BLaER1 treated with 17β-estradiol and CSF1 and Interleukin-3, amounts not matched to agents 10 nM and 100 nM (cell line): ENCODE results near the gene PACC1.
"Not testable (repeated sequence)": the region's sequence is repeated elsewhere in the genome, so short reads cannot be mapped to it uniquely, and the experiment has no call there.

Source experiments
- H3K27ac ChIP-seq, 11 experiments: shearing (Covaris generic); formaldehyde crosslinking; 2 replicates each; pipeline ENCODE4 v1.8.1; 2022
- H3K27me3 ChIP-seq, 11 experiments: shearing (Covaris generic); formaldehyde crosslinking; 2 replicates each; pipeline ENCODE4 v1.8.1; 2022
- H3K36me3 ChIP-seq, 11 experiments: shearing (Covaris generic); formaldehyde crosslinking; 2 replicates each; pipeline ENCODE4 v1.8.1; 2022
- H3K4me1 ChIP-seq, 10 experiments: shearing (Covaris generic); formaldehyde crosslinking; 2 replicates each; pipeline ENCODE4 v1.8.1; 2022
- H3K4me2 ChIP-seq, 11 experiments: shearing (Covaris generic); formaldehyde crosslinking; 2 replicates each; pipeline ENCODE4 v1.8.1; 2022
- H3K4me3 ChIP-seq, 10 experiments: shearing (Covaris generic); formaldehyde crosslinking; 2 replicates each; pipeline ENCODE4 v1.8.1; 2022
- H3K9ac ChIP-seq, 11 experiments: shearing (Covaris generic); formaldehyde crosslinking; 2 replicates each; pipeline ENCODE4 v1.8.1; 2022
- H3K9me3 ChIP-seq, 11 experiments: shearing (Covaris generic); formaldehyde crosslinking; replicated peaks in 1 of 11; 2 replicates each; pipeline ENCODE4 v1.8.1; 2022
- H4K20me1 ChIP-seq, 11 experiments: shearing (Covaris generic); formaldehyde crosslinking; 2 replicates each; pipeline ENCODE4 v1.8.1; 2022
- Cebpa-rat ChIP-seq, 11 experiments: shearing (Covaris generic); IDR thresholded peaks; 2 replicates each; pipeline ENCODE4 v1.8.1; 2022

PACC1 gene

DNA sequence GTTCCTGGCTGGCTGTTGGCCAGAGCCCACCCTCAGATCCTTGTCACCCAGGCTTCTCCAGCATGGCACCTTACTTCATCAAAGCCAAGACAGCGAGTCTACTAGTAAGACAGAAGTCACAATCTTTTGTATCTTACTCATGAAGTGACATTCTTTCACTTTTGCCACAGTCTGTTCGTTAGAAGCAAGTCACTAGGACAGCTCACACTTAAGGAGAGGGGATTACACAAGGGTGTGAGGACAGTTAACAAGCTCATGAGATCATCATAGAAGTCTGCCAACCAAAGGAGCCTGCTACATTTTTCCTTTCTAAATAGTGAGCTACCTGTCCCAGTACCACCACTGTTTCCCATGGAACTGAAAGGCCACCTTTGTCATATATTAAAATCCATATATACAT is 61.5 kb downstream of the PACC1 start:
- Histone ChIP-seq H3K4me1 (peaks cover 0 to 25% (median 6%) of the 10 kb centered on the region in 10 experiments; a peak in 14 of 20 replicates), H3K27me3 (no peaks in the 10 kb centered on the region), H4K20me1 (peaks cover 0 to 14% (median 0%) of the 10 kb centered on the region in 11 experiments; a peak in 6 of 22 replicates), H3K9me3 (no peaks in the 10 kb centered on the region; a peak in 1 of 22 replicates), H3K27ac (no peak overlapping the region), H3K4me2 (no peak overlapping the region), H3K36me3 (peaks cover 78 to 100% (median 91%) of the 10 kb centered on the region in 11 experiments), H3K9ac (no peak overlapping the region), H3K4me3 (no peak overlapping the region)
- no peak for TF ChIP-seq Cebpa-rat (IDR thresholded peaks at IDR 0.05)

DNA sequence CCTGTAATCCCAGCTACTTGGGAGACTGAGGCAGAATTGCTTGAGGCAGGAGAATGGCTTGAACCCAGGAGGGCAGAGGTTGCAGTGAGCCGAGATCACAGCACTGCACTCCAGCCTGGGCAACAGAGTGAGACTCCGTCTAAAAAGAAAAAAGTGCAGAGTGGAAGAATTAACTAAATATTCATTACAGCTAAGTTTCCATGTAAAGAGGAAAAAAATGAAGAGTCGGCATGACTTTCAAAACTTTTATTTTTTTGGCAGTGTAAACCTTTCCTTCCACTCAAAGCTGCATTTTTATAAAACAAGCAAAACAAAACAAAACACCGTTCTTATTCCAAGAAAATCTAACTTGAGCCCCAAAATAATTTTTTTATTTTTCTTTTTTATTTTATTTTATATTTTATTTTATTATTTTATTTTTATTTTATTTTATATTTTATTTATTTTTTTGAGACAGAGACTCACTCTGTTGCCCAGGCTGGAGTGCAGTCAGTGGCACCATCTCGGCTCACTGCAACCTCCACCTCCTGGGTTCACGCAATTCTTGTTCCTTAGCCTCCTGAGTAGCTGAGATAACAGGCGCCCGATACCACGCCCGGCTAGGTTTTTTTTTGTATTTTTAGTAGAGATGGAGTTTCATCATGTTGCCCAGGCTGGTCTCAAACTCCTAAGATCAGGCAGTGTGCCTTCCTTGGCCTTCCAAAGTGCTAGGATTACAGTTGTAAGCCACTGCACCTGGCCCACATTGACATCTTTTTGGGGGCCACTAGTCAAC is 62.9 kb downstream of the PACC1 start:
- Histone ChIP-seq H3K9me3 (no peaks in the 10 kb centered on the region), H3K36me3 (peaks cover 78 to 100% (median 90%) of the 10 kb centered on the region in 11 experiments), H3K4me1 (peaks cover 0 to 15% (median 0%) of the 10 kb centered on the region in 10 experiments; a peak in 4 of 20 replicates), H3K27ac (no peak overlapping the region), H3K27me3 (no peaks in the 10 kb centered on the region), H4K20me1 (peaks cover 0 to 24% (median 0%) of the 10 kb centered on the region in 11 experiments; a peak in 7 of 22 replicates), H3K4me2 (no peak overlapping the region), H3K4me3 (no peak overlapping the region), H3K9ac (no peak overlapping the region)
- no peak for TF ChIP-seq Cebpa-rat (IDR thresholded peaks at IDR 0.05)

- peaks cover 76 to 100% (median 95%) of the 10 kb centered on the region in 11 experiments for H3K36me3 ChIP-seq
Observed at GRCh38 chr1:212346601-212347000, 68.1 kb downstream of the PACC1 start.

DNA sequence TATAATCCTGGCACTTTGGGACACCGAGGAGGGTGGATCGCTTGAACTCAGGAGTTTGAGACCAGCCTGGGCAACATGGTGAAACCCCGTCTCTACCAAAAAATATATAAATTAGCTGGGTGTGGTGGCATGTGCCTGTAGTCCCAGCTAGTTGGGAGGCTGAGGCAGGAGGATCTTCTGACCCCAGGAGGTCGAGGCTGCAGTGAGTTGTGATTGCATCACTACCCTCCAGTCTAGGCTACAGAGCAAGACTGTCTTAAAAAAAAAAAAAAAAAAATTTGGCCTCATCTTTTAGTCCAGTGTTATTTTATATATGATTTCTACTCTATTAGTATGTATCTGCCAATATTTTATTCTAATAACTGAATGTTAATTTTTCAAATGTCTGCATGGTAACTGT is 69.8 kb downstream of the PACC1 start:
- Histone ChIP-seq H3K27ac (no peak overlapping the region), H3K4me3 (no peak overlapping the region), H3K4me2 (no peak overlapping the region), H3K9me3 (no peaks in the 10 kb centered on the region), H3K36me3 (peaks cover 68 to 100% (median 91%) of the 10 kb centered on the region in 11 experiments), H4K20me1 (peaks cover 0 to 53% (median 19%) of the 10 kb centered on the region in 11 experiments; a peak in 13 of 22 replicates), H3K27me3 (no peaks in the 10 kb centered on the region), H3K4me1 (0 out of 20 replicates have a peak, but pooled peaks cover 0 to 1% (median 0%) of the 10 kb centered on the region in 10 experiments), H3K9ac (no peak overlapping the region)
- no peak for TF ChIP-seq Cebpa-rat (IDR thresholded peaks at IDR 0.05)

More at GRCh38 chr1:212346601-212347000, 68.1 kb downstream of the PACC1 start:
- H3K27ac ChIP-seq = no peak overlapping the region
- no peaks in the 10 kb centered on the region for H3K9me3 ChIP-seq
- H3K4me2 ChIP-seq = no peak overlapping the region
- no peak for TF ChIP-seq Cebpa-rat (IDR thresholded peaks at IDR 0.05)
- peaks cover 0 to 7% (median 0%) of the 10 kb centered on the region in 10 experiments; a peak in 2 of 20 replicates for H3K4me1 ChIP-seq
- H3K27me3 ChIP-seq = no peaks in the 10 kb centered on the region
- H4K20me1 ChIP-seq = peaks cover 0 to 36% (median 9%) of the 10 kb centered on the region in 11 experiments; a peak in 10 of 22 replicates
- H3K4me3 ChIP-seq = no peak overlapping the region
- no peak overlapping the region for H3K9ac ChIP-seq

DNA sequence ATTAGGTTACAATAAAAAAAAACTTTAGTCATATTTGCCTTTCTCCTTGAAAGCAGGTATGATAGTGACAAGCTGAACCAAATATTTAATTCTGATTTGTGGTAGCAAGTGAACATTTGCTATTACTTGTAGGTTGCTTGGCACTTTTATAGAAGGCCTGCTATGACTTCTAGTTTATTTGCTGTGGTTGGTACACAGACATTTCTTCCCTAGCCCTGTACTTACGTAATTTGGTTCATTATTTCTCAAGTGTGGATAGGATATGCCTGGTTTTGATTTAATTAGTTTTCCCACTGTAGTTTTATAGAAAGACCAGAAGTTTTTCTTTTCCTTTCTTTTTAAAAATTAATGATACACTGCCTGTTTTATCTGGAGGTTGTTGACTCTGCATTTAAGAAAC is 73.6 kb downstream of the PACC1 start:
- H3K4me1 ChIP-seq = no peaks in the 10 kb centered on the region
- H4K20me1 ChIP-seq = peaks cover 0 to 66% (median 35%) of the 10 kb centered on the region in 11 experiments; a peak in 15 of 22 replicates
- no peak overlapping the region for H3K4me2 ChIP-seq
- H3K36me3 ChIP-seq = peaks cover 75 to 100% (median 90%) of the 10 kb centered on the region in 11 experiments
- no peak overlapping the region for H3K9ac ChIP-seq
- no peaks in the 10 kb centered on the region for H3K9me3 ChIP-seq
- H3K27me3 ChIP-seq = no peaks in the 10 kb centered on the region
- H3K27ac ChIP-seq = no peak overlapping the region
- no peak for TF ChIP-seq Cebpa-rat (IDR thresholded peaks at IDR 0.05)
- H3K4me3 ChIP-seq = no peak overlapping the region

- Histone ChIP-seq H4K20me1 (peaks cover 0 to 84% (median 64%) of the 10 kb centered on the region in 11 experiments; a peak in 18 of 22 replicates), H3K9ac (no peak overlapping the region)
- TF ChIP-seq Cebpa-rat (IDR thresholded peaks at IDR 0.05) = no peak
Observed at GRCh38 chr1:212329105-212329504, 85.6 kb downstream of the PACC1 start.

GRCh38 chr1:212328248-212328647 is 86.4 kb downstream of the PACC1 start:
- no peak for TF ChIP-seq Cebpa-rat (IDR thresholded peaks at IDR 0.05)
- peaks cover 41 to 83% (median 54%) of the 10 kb centered on the region in 11 experiments for H3K36me3 ChIP-seq
- no peaks in the 10 kb centered on the region for H3K27me3 ChIP-seq
- H3K9ac ChIP-seq = no peak overlapping the region
- no peak overlapping the region for H3K27ac ChIP-seq
- H3K4me1 ChIP-seq = no peaks in the 10 kb centered on the region
- H3K4me3 ChIP-seq = no peak overlapping the region
- H4K20me1 ChIP-seq = peaks cover 0 to 88% (median 73%) of the 10 kb centered on the region in 11 experiments; a peak in 18 of 22 replicates
- peaks cover 0 to 2% (median 0%) of the 10 kb centered on the region in 11 experiments; a peak in 1 of 22 replicates for H3K9me3 ChIP-seq
- no peak overlapping the region for H3K4me2 ChIP-seq

More at GRCh38 chr1:212329105-212329504, 85.6 kb downstream of the PACC1 start:
- Histone ChIP-seq H3K36me3 (peaks cover 49 to 83% (median 62%) of the 10 kb centered on the region in 11 experiments), H3K9me3 (peaks cover 0 to 3% (median 0%) of the 10 kb centered on the region in 11 experiments; a peak in 4 of 22 replicates), H3K27ac (no peak overlapping the region), H3K27me3 (no peaks in the 10 kb centered on the region), H3K4me2 (no peak overlapping the region), H3K4me1 (no peaks in the 10 kb centered on the region), H3K4me3 (no peak overlapping the region)

DNA sequence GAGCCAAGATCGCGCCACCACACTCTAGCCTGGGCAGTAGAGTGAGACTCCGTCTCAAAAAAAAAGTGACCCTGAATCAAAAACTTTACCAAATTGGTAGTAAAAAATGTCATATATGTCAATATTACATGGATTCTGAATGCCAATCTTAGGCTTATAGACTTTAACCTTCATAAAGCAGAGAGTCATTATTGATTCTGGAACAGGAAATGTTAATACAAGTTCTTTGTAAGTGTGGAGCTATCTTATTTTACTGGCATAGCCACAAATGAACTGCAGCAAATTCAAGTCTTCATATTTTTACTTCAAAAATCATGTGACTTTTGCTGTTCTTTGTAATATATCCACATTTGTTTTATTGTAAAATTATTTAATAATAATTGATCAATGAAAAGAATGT is 88.1 kb downstream of the PACC1 start:
- no peak for TF ChIP-seq Cebpa-rat (IDR thresholded peaks at IDR 0.05)
- no peak overlapping the region for H3K27ac ChIP-seq
- peaks cover 0 to 2% (median 0%) of the 10 kb centered on the region in 11 experiments; a peak in 1 of 22 replicates for H3K9me3 ChIP-seq
- H3K4me2 ChIP-seq = no peak overlapping the region
- peaks cover 0 to 87% (median 74%) of the 10 kb centered on the region in 11 experiments; a peak in 18 of 22 replicates for H4K20me1 ChIP-seq
- H3K36me3 ChIP-seq = peaks cover 26 to 72% (median 43%) of the 10 kb centered on the region in 11 experiments
- H3K4me1 ChIP-seq = no peaks in the 10 kb centered on the region
- H3K27me3 ChIP-seq = no peaks in the 10 kb centered on the region
- no peak overlapping the region for H3K4me3 ChIP-seq
- no peak overlapping the region for H3K9ac ChIP-seq

DNA sequence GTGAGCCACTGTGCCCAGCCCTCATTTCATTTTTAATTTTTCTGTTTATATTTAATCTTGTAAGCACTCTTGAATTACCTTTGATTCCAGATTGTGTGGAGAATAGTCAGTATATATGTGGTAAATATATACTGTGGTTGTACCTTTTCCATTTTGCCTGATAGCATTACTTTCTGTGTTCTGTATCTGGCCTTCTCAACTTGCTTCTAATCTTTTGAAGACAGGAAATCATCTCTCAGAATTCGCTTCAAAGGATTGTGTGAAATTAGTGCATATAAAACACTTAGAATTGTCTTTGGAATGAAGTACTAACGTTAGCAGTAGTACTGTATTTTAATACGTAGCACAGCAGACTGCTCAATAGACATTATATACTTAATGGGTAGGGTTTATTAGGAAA is 91.6 kb downstream of the PACC1 start:
- H3K27ac ChIP-seq = no peak overlapping the region
- H3K27me3 ChIP-seq = no peaks in the 10 kb centered on the region
- H3K4me2 ChIP-seq = no peak overlapping the region
- H3K9me3 ChIP-seq = peaks cover 0 to 28% (median 18%) of the 10 kb centered on the region in 11 experiments; a peak in 19 of 22 replicates
- H3K9ac ChIP-seq = no peak overlapping the region
- no peak for TF ChIP-seq Cebpa-rat (IDR thresholded peaks at IDR 0.05)
- H4K20me1 ChIP-seq = peaks cover 0 to 69% (median 54%) of the 10 kb centered on the region in 11 experiments; a peak in 16 of 22 replicates
- no peak overlapping the region for H3K4me3 ChIP-seq
- no peaks in the 10 kb centered on the region for H3K4me1 ChIP-seq
- H3K36me3 ChIP-seq = peaks cover 0 to 60% (median 25%) of the 10 kb centered on the region in 11 experiments; a peak in 20 of 22 replicates

- Histone ChIP-seq H4K20me1 (peaks cover 3 to 69% (median 54%) of the 10 kb centered on the region in 11 experiments; a peak in 19 of 22 replicates), H3K36me3 (peaks cover 0 to 58% (median 34%) of the 10 kb centered on the region in 11 experiments; a peak in 20 of 22 replicates), H3K9me3 (peaks cover 0 to 30% (median 20%) of the 10 kb centered on the region in 11 experiments; a peak in 19 of 22 replicates)
- not testable (repeated sequence) for H3K4me2 ChIP-seq, H3K27me3 ChIP-seq, H3K27ac ChIP-seq, H3K4me1 ChIP-seq, H3K4me3 ChIP-seq, H3K9ac ChIP-seq
Observed at GRCh38 chr1:212321031-212321430, 93.7 kb downstream of the PACC1 start.
